HepG2 (cell line): ENCODE data around the gene THAP3. TPM values are rescaled to one million over a fixed set of nuclear protein-coding genes. Genes with fewer than 3 reads are reported as not detected.

Experiments used
- AHR ChIP-seq: IDR thresholded peaks from 2 replicates; pipeline ENCODE4 v1.6.1; 2018; ENCODE audit warnings: missing genetic modification reagents, missing compliant biosample characterization
- ARID2 ChIP-seq: sonication (generic); formaldehyde crosslinking; IDR thresholded peaks from 2 replicates; pipeline ENCODE4 v1.8.1; 2022; ENCODE audit warnings: mild to moderate bottlenecking, missing genetic modification reagents, borderline replicate concordance
- CHD2 ChIP-seq: IDR thresholded peaks from 2 replicates; pipeline ENCODE4 v1.6.1; 2011; ENCODE audit warnings: low read depth, low read length, improper control_type of control experiment
- ETV6 ChIP-seq: sonication (generic); formaldehyde crosslinking; conservative IDR thresholded peaks from 2 replicates; pipeline ENCODE4 v1.4.0; 2020; ENCODE audit warnings: missing genetic modification reagents
- GATAD1 ChIP-seq: IDR thresholded peaks from 2 replicates; pipeline ENCODE4 v1.6.1; 2016; ENCODE audit warnings: missing genetic modification reagents, missing compliant biosample characterization
- GPN1 ChIP-seq: sonication (generic); formaldehyde crosslinking; IDR thresholded peaks from 2 replicates; pipeline ENCODE4 v1.5.1; 2020; ENCODE audit warnings: missing genetic modification reagents, borderline replicate concordance
- HIVEP1 ChIP-seq: sonication (generic); formaldehyde crosslinking; IDR thresholded peaks from 2 replicates; pipeline ENCODE4 v1.4.0; 2020; ENCODE audit warnings: mild to moderate bottlenecking, missing genetic modification reagents
- MIER2 ChIP-seq: IDR thresholded peaks from 2 replicates; pipeline ENCODE4 v1.6.1; 2016; ENCODE audit warnings: missing biosample characterization, missing genetic modification reagents
- NFKB2 ChIP-seq: sonication (generic); formaldehyde crosslinking; IDR thresholded peaks from 2 replicates; pipeline ENCODE4 v1.4.0; 2020; ENCODE audit warnings: missing genetic modification reagents, borderline replicate concordance
- RFX3 ChIP-seq: IDR thresholded peaks from 2 replicates; pipeline ENCODE4 v1.6.1; 2016; ENCODE audit warnings: missing biosample characterization, missing genetic modification reagents
- SCMH1 ChIP-seq: sonication (generic); formaldehyde crosslinking; IDR thresholded peaks from 2 replicates; pipeline ENCODE4 v1.9.0; 2021; ENCODE audit warnings: missing genetic modification reagents, mild to moderate bottlenecking, borderline replicate concordance
- SIX4 ChIP-seq: sonication (generic); formaldehyde crosslinking; IDR thresholded peaks from 2 replicates; pipeline ENCODE4 v1.4.0; 2020; ENCODE audit warnings: missing genetic modification reagents
- SNAPC2 ChIP-seq: sonication (generic); formaldehyde crosslinking; IDR thresholded peaks from 2 replicates; pipeline ENCODE4 v1.8.1; 2022; ENCODE audit warnings: mild to moderate bottlenecking, missing genetic modification reagents
- SPEN ChIP-seq: sonication (generic); formaldehyde crosslinking; IDR thresholded peaks from 2 replicates; pipeline ENCODE4 v1.5.1; 2020; ENCODE audit warnings: low read depth, mild to moderate bottlenecking, missing genetic modification reagents
- TARDBP ChIP-seq: sonication (generic); formaldehyde crosslinking; IDR thresholded peaks from 2 replicates; pipeline ENCODE4 v1.8.0; 2022; ENCODE audit warnings: mild to moderate bottlenecking, missing genetic modification reagents
- XBP1 ChIP-seq: sonication (generic); formaldehyde crosslinking; IDR thresholded peaks from 2 replicates; pipeline ENCODE4 v1.5.0; 2020; ENCODE audit warnings: missing genetic modification reagents
- ZBTB42 ChIP-seq: sonication (generic); formaldehyde crosslinking; IDR thresholded peaks from 2 replicates; pipeline ENCODE4 v1.5.0; 2020; ENCODE audit warnings: mild to moderate bottlenecking, missing genetic modification reagents
- ZFP62 ChIP-seq: sonication (generic); formaldehyde crosslinking; IDR thresholded peaks from 2 replicates; pipeline ENCODE4 v1.4.0; 2020; ENCODE audit warnings: missing genetic modification reagents
- ZNF101 ChIP-seq: sonication (generic); formaldehyde crosslinking; IDR thresholded peaks from 2 replicates; pipeline ENCODE4 v1.4.0; 2020; ENCODE audit warnings: mild to moderate bottlenecking, low read depth, missing genetic modification reagents, borderline replicate concordance
- ZNF337 ChIP-seq: sonication (generic); formaldehyde crosslinking; IDR thresholded peaks from 2 replicates; pipeline ENCODE4 v1.5.1; 2020; ENCODE audit warnings: missing genetic modification reagents, low read depth, mild to moderate bottlenecking, borderline replicate concordance
- ZNF350 ChIP-seq: sonication (generic); formaldehyde crosslinking; IDR thresholded peaks from 2 replicates; pipeline ENCODE4 v1.4.0; 2020; ENCODE audit warnings: mild to moderate bottlenecking, low read depth, missing genetic modification reagents, borderline replicate concordance
- ZNF441 ChIP-seq: sonication (generic); formaldehyde crosslinking; IDR thresholded peaks from 2 replicates; pipeline ENCODE4 v1.7.0; 2021; ENCODE audit warnings: missing genetic modification reagents, borderline replicate concordance
- ZNF549 ChIP-seq: sonication (generic); formaldehyde crosslinking; IDR thresholded peaks from 2 replicates; pipeline ENCODE4 v1.5.0; 2020; ENCODE audit warnings: missing genetic modification reagents
- ZNF598 ChIP-seq: sonication (generic); formaldehyde crosslinking; IDR thresholded peaks from 2 replicates; pipeline ENCODE4 v1.5.1; 2020; ENCODE audit warnings: mild to moderate bottlenecking, missing genetic modification reagents, borderline replicate concordance
- ZNF773 ChIP-seq: sonication (generic); formaldehyde crosslinking; IDR thresholded peaks from 2 replicates; pipeline ENCODE4 v1.4.0; 2020; ENCODE audit warnings: missing genetic modification reagents, borderline replicate concordance
- ZNF841 ChIP-seq: sonication (generic); formaldehyde crosslinking; IDR thresholded peaks from 2 replicates; pipeline ENCODE4 v1.8.1; 2023; ENCODE audit warnings: missing genetic modification reagents, borderline replicate concordance
- polyA plus RNA-seq, 8 experiments: library from polyadenylated mRNA; depleted of rRNA in 3 of 8; stranded (reverse) in 7 of 8; unstranded in 1 of 8; fragments of >200 nt; fragmentation: Illumina TruSeq in 4 of 8; extraction: Trizol in 4 of 8; gene quantifications; 2 replicates each; pipeline versions ENCODE4 v1.2.1 to v1.2.3, GENCODE V29; 2011 to 2016; ENCODE audit warnings: low read depth in 4 of 8, missing spikeins in 1 of 8, mixed read lengths in 1 of 8; ENCODE audit not compliant: insufficient read depth in 1 of 8
- total RNA-seq, 5 experiments: library from RNA; depleted of rRNA; stranded (reverse); fragments of >200 nt; fragmentation: Illumina TruSeq; extraction: Trizol; gene quantifications; 2 replicates each; pipeline ENCODE4 v1.2.3, GENCODE V29; 2016; ENCODE audit warnings: low read depth in 1 of 5
- TF ChIP-seq, protein P1 (sequence below): sonication (generic); formaldehyde crosslinking; IDR thresholded peaks from 2 replicates; pipeline ENCODE4 v1.5.1; 2020; ENCODE audit warnings: mild to moderate bottlenecking, missing genetic modification reagents, moderate library complexity

THAP3 gene
- total and polyA plus RNA-seq, 2 of the 13 experiments (the other 11 are each of a cell fraction or from before 2014, with no cell fraction given) = 10.3 to 14.9 TPM

GRCh38 chr1:6601049-6601922, 23.4 kb upstream of the THAP3 start (continued):
- TF ChIP-seq GPN1 (CRISPR knock-in tag) (no peak), ZNF773 (CRISPR knock-in tag) (no peak), ZNF101 (CRISPR knock-in tag) (no peak), SNAPC2 (no peak), RFX3 (CRISPR knock-in tag) (no peak), SCMH1 (CRISPR knock-in tag) (no peak), HIVEP1 (CRISPR knock-in tag) (peak; percentile 36; the same call in 1 of the 2 replicates), ZNF549 (CRISPR knock-in tag) (no peak), SIX4 (CRISPR knock-in tag) (no peak), XBP1 (CRISPR knock-in tag) (no peak), CHD2 (no peak), SPEN (peak; percentile 20; the same call in 1 of the 2 replicates), ETV6 (CRISPR knock-in tag) (no peak), MIER2 (CRISPR knock-in tag) (no peak), ZFP62 (CRISPR knock-in tag) (no peak), ARID2 (CRISPR knock-in tag) (no peak), ZNF441 (CRISPR knock-in tag) (no peak), NFKB2 (CRISPR knock-in tag) (no peak), ZNF841 (no peak), GATAD1 (CRISPR knock-in tag) (peak; percentile 59; the same call in 1 of the 2 replicates), ZNF337 (CRISPR knock-in tag) (no peak), ZBTB42 (CRISPR knock-in tag) (no peak), ZNF598 (no peak), AHR (CRISPR knock-in tag) (no peak), ZNF350 (CRISPR knock-in tag) (peak; percentile 31; the same call in 1 of the 2 replicates), TARDBP (no peak)
- TF ChIP-seq, protein P1, sequence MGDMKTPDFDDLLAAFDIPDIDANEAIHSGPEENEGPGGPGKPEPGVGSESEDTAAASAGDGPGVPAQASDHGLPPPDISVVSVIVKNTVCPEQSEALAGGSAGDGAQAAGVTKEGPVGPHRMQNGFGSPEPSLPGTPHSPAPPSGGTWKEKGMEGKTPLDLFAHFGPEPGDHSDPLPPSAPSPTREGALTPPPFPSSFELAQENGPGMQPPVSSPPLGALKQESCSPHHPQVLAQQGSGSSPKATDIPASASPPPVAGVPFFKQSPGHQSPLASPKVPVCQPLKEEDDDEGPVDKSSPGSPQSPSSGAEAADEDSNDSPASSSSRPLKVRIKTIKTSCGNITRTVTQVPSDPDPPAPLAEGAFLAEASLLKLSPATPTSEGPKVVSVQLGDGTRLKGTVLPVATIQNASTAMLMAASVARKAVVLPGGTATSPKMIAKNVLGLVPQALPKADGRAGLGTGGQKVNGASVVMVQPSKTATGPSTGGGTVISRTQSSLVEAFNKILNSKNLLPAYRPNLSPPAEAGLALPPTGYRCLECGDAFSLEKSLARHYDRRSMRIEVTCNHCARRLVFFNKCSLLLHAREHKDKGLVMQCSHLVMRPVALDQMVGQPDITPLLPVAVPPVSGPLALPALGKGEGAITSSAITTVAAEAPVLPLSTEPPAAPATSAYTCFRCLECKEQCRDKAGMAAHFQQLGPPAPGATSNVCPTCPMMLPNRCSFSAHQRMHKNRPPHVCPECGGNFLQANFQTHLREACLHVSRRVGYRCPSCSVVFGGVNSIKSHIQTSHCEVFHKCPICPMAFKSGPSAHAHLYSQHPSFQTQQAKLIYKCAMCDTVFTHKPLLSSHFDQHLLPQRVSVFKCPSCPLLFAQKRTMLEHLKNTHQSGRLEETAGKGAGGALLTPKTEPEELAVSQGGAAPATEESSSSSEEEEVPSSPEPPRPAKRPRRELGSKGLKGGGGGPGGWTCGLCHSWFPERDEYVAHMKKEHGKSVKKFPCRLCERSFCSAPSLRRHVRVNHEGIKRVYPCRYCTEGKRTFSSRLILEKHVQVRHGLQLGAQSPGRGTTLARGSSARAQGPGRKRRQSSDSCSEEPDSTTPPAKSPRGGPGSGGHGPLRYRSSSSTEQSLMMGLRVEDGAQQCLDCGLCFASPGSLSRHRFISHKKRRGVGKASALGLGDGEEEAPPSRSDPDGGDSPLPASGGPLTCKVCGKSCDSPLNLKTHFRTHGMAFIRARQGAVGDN = peak; percentile 15; the same call in 1 of the 2 replicates
